Neural cell (in vitro differentiated cells): ENCODE data around the gene ITIH2.

Experiments used
- EP300 ChIP-seq: fragments of 450-650 bp; conservative IDR thresholded peaks from 2 replicates; pipeline ENCODE4 v1.6.1; 2014; ENCODE audit warnings: antibody characterized with exemption, mild to moderate bottlenecking, moderate library complexity; ENCODE audit not compliant: poor library complexity, severe bottlenecking
- POLR2AphosphoS5 ChIP-seq: IDR thresholded peaks from 2 replicates; pipeline ENCODE4 v1.6.1; 2012
- TF ChIP-seq, protein P1 (sequence below): fragments of 450-650 bp; IDR thresholded peaks from 2 replicates; pipeline ENCODE4 v1.5.1; 2014; ENCODE audit warnings: antibody characterized with exemption, mild to moderate bottlenecking, moderate library complexity; ENCODE audit not compliant: poor library complexity, severe bottlenecking

DNA sequence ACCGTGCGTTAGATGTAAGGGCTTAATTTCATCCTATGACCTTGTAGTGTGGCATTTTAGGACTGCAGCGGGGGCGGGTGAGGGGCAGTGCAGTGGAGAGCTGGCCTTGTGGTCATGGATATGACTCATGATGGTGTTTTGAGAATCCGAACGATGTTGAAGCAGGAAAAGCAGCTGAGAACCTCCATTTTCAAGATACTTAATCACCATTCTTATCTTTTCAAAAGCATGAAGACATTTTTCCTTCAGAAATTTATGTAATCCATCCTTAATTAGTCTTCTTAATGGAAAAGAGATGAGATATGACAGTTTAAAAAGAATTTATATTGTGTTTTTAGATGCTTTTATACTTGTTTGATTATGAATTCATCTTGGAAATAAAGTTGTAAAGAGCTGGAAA is 94.5 kb downstream of the ITIH2 start:
- TF ChIP-seq, protein P1, sequence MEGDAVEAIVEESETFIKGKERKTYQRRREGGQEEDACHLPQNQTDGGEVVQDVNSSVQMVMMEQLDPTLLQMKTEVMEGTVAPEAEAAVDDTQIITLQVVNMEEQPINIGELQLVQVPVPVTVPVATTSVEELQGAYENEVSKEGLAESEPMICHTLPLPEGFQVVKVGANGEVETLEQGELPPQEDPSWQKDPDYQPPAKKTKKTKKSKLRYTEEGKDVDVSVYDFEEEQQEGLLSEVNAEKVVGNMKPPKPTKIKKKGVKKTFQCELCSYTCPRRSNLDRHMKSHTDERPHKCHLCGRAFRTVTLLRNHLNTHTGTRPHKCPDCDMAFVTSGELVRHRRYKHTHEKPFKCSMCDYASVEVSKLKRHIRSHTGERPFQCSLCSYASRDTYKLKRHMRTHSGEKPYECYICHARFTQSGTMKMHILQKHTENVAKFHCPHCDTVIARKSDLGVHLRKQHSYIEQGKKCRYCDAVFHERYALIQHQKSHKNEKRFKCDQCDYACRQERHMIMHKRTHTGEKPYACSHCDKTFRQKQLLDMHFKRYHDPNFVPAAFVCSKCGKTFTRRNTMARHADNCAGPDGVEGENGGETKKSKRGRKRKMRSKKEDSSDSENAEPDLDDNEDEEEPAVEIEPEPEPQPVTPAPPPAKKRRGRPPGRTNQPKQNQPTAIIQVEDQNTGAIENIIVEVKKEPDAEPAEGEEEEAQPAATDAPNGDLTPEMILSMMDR: no peak
- no peak for TF ChIP-seq EP300
- no peak for TF ChIP-seq POLR2AphosphoS5
